ENCODE results near the gene PLXND1.

PLXND1 gene

DNA sequence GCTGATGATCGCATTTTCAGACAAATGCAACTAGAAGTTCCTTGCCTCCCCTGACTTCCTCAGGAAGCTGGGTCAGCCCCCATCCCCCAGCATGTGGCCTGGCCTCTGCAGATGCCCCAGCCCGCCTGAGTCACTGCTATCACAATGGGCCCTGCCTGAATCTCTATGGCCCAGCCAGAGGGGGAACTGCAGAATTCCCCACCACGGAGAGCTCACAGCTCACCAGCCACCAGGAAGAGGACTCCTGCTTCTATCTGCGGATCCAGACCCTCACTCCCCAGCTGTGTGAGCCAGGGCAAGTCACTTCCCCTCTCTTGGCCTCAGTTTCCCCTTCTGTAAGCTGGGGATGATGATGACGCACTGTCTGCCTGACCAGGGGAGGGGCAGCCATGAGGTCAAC, 6.9 kb downstream of the PLXND1 start:
- no peak for DNase-seq

DNA sequence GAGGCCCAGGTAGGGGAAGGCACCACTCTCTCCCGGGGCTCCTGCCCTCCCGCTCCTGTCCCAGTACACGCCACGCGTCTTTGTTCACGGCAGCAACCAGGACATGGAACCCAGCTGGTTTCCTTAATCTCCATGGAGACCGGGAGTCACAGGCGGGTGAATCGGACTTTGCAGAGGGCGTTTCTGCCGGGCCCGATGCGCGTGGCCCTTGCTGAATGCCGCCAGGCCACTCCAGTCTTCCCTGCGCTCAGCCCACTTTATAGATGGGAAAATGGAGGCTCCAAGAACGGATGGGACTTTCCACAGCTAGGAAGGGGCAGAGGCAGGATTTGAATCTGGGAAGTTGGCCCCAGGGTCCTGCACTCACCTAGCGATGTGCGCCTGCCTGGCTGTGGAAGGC, 7.4 kb downstream of the PLXND1 start:
- DNase-seq, result no peak

DNA sequence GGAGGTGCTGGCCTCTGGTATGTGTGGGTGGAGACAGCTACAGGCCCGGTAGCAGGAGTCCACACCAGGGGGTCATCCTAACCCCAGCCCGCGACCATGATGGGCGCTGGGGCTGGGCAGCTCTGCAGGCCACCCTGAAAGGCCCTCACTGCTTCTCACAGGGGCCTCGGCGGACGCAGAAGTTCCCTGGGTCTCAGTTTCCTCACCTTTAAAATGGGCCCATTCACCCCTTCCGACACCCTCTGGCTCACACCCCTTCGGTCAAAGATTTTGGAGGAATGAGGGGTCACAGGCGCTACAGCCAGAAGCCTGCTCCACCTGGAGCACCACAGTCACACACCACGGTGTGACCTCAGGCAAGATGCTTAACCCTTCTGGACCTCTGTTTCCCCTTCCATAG, 8.0 kb downstream of the PLXND1 start:
- no peak for DNase-seq

DNA sequence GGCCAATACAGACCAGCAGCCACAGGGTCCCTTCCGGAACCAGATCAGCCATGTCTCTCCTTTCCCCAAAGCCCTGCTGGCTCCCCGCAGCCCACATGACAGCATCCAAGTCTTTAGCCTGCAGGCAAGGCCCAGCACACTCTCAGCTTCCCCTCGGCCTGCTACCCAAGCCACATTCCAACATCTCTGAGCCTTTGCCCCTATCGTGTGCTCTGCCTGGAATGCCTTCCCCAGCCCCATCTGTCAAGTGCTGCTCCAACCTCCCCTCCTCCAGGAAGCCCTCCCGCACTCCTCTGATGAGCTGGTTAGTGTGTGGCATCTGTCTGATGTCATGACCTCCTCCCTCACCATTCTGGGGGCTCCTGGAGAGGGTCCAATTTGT, 8.5 kb downstream of the PLXND1 start:
- no peak for DNase-seq

DNA sequence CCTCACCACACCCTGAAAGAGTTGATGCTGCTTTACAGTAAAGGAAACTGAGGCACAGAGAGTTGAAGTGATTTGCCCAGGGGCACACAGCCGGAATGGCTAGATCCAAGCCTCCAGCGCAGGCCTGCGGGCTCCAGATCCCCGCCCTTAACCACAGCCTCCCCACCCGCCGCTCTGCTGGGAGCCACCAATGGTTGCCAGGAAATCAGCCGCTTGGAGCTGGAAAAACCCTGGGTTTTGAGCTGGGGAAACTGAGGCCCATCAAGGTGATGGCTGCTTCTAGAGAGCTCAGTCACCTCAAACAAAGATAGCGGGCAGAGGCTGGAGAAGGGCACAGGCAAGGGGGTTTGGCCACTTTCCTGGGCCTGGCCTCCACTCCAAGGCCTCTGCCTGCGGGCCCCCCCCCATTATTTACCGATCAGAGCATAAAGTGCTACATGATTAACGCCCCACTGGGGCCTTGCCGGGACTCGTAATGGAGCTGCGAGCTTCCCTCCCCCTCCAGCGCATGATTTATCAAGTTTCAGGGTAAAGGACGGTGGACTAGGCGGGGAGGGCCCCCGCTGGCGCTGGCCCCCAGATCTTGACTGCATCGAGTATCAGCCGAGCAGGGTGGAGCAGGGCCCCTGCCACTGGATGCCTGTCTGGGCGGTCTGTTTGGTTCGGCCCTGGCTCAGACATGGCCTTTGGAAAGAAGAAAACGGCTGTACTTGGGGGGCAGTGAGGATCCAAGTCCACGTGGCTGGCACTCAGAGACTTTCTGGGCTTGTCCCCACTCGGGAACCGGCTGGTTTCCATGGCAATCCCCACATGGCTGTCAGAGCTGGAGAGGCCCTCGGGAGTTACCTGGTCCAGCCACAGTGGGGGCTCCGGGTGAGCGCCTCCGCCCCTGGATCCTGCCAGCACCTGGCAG, 9.1 kb downstream of the PLXND1 start:
- DNase-seq, result no peak

DNA sequence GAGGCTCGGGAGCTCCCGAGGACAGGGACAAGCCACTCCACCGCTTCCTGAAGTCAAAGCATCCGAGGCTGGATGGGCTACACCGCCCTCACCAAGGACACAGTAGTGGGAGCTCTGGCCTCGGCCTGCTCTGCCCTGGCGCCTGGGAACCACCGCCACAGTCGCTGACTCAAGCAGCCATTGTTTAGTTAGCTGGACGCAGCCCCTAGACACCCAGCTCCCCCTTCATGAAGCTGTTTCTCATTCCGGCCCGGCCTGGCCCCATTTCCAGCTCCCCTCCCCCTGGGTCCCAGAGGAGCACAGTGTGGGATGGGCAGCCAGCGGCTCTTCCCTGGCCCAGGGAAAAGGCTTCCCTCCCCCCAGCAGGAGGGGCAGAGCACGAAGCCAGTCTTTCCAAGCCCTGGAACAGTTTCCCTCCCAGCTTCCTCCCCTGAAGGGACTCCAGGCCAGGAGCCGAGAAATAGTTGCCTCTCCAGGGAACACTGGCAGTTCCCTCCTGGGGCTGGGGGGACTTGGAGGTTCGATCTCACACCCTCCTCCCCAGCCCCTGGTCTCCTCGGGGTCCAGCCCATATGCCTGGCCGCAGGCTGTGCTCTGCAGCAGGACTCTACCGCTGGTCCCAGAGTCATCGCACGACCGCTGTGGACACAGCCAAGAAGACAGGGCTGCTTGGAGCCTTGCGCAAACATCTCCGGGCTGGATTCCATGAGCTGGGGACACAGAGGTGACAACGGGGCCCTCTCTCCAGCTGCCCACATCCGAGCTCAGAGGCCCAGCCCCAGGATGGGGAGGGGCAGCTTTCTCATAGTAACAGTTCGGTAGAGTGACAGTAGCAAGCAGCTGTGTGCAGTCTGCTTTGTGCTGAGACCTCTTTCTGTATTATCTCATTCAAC, 10.0 kb downstream of the PLXND1 start:
- DNase-seq, result peak; percentile 53

DNA sequence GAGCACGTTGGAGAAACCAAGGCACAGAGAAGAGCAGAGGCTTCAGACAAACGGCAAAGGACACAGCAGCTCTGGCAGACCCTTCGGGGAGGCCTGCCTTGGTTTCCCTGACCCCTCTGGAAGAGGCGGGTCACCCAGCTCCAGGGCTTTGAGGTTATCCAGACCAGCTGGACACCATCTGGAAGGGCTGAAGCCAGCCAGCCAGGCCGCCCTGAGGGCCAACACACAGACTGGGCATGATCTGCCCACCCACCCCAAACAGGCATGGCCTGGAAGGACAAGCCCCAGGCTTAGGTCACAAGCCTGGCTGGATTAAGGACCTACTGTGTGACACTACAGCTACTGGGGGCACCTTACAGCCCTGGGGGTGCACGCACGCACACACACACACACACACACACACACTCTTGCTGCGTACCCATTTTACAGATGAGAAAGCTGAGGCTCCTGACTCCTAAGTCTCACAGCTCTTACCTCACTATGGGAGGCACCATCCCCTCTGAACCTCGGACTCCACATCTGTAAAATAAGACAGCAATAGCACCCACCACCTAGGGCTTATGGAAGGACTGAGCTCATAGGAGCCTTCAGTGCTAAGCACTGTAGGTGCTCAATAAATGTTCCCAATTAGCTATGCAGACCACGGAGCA, 10.8 kb downstream of the PLXND1 start:
- no peak for DNase-seq

DNA sequence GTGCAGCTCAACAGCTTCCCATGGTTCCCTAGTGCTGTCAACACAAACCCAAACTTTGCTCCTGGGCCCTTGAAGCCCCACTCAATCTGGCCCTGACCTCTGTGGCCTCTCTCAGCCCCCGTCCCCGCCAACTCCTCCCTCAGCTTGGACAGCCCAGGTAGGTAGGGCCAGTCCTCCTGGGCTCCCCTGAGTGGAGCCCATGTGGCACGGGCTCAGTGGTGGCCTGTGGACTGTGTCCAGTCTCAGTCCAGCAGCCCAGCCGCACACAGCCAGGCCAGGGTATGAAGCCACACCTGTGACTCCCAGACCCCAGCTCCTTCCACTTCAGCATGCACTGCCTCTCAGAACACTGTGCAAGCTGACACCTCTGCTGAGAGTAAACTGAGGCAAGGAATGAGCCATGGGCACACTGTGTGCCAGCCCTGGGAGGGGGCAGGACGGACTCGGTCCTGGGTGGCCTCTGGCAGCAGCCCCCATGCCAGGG, 11.5 kb downstream of the PLXND1 start:
- no peak for DNase-seq

DNA sequence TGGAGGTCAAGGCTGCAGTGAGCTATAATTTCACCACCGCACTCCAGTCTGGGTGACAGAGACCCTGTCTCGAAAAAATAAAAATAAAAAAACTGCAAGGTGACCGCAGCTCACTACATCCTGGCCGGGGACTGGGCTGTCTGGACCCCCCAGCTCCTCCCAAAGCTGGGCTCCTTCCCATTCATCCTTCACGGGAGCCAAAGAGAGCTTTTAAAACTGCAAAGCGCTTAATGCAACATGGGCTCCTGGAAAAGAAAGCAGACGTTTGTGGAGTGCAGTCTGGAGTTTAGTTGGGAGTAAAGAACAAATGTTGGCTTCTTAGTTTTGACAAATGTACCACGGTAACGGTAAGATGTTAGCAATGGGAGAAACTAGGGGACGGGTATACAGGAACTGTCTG, 12.1 kb downstream of the PLXND1 start:
- DNase-seq, result no peak

DNA sequence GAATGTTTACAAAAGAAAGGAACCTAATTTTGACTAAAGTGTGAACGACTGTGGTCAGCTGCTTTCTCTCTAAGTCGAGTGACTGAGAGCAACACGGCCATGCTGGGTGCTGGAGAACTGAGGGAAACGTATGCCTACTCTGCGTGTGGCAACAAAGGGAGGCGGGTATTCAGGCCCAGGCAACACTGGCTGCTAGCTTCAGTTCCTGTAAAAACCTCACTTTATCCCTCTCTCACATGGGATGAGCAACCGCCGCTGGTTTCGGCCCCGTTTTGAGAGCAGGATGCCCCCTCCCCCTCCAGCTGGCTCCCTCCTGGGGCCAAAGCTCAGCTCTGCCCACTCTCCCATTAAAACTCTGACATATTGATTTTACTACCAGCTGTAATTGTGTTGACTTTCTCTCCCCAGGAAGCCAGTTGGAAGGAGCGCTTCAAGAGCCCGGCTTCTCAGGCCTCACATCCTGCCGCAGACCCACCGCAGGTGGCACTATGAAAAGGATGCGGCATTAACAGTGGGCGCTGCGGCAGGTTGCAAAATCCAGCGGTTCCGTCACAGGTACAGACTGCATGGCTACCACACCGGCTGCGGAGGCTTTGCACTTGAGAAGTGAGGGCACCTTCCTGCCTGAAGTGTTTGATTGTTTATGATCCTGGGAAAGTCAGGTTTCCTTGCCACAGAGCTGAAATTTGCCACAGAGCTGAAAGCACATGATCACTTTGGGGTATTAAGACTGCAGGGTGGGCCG, 12.7 kb downstream of the PLXND1 start:
- no peak for DNase-seq

DNA sequence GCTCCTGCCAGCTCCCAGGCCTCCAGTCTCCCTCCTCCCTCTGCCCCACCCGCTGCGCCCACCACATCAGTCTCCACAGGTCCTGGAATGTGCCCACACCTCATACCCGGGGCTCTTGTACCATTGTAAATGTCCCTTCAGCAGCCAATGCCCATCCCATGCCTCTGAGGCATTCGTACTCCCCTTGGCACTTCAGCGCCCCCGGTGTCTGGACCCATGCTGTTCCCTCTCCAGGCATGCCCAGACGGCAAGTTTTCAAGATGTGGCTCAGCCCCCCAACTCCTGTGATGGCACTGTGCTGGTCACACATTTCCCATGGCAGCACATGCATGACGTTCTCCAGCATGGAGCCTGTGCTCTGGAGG, 13.3 kb downstream of the PLXND1 start:
- DNase-seq, result no peak

DNA sequence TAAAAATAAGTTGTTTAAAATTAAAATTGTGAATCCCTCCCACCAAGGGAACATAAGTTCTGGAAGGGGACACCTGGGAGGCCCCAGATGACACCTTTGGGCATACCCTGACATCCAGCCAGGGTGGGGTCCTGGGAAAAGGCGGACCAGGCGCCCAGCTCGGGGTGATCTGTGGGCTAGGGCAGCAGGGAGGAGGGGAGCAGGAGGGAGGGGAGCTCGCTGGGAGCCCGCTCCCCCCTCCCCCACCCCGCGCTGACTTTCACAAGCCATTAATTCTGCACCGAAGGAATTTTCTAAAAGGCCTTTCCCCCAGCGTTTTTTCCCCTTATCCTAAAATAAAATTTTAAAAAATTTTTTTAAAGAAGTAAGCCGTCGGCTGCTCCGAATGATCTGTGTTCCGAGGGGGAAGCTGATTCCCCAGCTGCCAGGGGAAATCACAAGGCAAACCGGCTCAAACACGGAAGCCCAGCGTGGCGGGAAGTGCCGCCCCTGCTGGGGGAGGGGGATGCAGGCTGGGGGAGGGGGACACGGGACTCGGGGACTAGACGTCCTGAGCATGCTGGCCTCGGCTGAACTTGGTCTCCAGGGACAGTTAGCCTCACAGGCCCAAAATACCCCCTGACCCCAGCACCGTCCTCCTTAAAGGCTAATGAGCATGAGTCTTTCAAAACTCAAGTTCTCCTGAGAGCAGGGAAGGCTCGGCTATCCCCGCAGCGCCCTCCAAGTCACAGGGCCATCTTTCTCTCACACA, 13.9 kb downstream of the PLXND1 start:
- no peak for DNase-seq

DNA sequence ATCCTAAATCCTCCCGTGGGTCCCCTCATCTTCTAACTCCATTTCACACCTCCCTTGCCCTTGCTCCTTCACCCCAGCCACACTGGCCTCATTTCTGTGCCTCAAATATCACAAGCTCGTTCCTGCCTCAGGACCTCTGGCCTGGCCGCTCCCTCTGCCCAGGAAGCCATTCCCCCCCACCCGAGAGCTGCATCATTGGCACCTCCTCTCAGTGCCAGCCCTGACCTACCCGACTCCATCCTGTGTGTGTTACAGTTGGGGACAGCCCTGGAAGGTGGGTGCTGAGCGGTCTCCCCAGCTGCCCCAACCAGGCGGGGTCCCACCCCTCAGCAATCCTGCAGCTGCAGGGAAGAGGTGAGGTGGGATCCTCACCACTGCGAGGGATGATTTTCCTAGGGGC, 14.5 kb downstream of the PLXND1 start:
- no peak for DNase-seq

DNA sequence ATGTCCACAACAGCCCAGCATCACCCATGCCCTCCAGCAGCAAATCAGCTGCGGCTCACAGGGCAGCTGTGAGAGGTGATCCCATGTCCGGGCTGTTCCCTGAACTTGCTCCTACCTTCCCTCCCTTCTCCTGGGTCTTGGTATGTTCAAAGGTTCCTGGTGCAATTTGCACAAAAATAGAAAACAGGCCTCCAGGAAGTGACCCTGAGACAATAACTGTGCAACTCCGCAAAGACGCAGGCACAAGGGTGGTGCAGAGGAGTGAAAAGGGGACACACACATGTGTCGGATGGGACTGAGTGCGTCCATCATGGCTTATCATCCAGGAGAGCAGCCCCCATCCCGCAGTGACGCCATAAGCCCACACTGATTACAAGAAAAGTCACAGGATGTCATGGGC, 16.3 kb downstream of the PLXND1 start:
- no peak for DNase-seq

DNA sequence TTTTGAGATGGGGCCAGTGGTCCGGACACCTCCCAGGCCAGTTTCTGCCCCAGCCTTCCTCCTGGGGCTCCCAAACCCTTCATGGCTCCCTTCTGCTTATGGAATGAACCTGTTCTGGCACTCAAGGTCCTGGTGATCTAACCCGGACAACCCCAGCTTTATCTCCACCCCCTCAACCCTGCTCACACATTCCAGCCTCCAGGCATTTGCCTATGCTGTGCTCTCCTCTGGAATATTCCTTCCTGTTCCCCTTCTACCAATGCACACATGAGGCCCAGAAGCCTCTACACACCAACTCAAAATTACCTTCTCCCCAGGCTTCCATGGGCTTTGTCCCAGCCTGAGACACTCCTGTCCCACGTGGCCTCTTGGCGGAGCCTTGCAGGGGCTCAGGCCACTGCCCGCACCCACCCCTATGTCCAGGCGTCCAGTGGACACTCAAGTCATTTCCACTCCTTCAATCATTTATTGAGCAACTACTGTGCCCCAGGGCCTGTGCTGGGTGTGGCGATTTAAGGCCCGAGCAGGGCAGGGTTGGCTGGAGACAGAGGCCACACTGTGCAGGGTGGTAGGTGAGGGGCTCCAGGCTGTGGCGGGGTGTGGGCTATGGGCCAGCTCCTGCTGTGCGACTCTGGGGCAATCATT, 18.8 kb downstream of the PLXND1 start:
- no peak for DNase-seq

DNA sequence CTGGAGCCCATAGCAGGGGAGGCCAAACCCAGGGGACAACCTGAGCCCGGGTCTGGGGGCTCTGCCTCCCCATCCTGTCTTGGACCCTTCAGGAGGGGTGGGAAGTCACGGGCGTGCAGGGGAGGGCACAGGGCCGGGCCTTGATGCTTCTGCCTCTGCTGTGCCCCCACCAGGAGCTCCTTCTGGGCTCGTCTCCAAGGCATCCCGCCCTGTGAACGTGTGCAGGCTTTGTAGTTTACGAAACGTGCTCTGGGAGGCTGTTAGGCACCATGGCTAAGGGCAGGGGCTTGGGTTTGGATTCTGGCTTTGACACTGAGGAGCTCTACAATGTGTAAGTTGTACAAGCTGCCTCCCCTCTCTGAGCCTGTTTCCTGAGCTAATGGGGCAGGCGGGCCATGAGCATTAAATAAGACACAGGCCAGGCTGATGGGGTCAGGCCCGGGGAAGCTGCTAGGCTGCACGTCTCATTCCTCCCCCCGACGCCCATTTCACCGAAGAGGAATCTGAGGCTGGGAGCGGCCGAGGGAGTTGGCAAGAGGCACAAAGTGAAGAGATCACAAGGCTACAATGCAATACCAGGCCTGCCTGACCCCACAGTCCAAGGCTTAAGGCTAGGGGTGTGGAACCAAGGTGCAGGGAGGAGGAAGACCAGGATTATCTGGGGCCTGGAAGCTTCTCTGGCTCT, 19.6 kb downstream of the PLXND1 start:
- no peak for DNase-seq

DNA sequence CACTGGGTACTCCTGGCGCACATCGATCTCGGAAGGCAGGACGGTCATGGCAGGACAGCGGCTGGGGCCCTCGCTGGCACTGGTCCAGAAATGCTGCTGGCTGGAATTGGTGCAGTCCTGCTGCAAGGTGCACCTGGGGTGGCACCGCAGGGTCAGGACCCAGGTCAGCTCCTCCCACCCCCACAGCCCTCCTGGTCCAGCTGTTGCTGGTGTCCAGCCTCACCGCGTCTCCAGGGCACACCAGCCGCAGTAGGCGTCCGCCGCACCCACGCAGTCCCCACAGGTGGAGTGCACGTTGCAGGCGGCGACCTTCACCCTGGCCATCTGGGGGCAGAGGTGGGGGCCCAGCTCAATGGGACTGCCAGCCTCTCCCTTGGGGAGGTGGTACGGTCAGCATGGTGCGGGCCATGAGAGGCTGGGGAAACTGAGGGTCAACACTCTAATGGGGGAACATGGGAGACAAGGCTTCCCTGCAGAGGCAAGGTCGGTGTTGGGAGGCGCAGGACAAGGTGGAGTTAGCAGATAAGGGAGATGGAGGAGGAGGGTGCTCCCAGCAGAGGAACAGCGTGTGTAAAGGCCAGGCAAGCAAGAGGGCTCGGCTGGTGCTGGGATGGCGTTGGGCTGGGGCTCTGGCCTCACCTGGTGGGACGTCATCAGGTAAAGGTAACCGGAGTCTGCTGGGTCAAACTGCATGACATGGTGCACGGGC, 20.4 kb downstream of the PLXND1 start:
- DNase-seq, result no peak

DNA sequence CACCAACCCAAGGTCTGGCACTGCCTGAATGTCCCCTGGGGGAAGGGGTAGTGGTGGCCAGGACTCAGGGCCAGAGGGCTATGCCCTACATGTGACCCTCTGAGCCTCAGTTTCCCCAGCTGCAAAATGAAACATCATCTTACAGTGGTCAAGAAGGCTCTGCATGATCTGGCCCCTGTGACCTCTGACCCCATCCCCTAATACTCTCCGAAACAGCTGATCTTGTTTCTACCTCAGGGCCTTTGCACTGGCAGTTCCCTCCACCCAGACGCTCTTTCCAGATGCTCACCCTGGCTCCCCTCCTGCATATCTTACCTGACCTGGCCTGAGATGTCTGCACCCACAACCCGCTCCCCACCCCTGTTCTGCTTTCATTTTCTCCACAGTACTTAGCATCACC, 21.8 kb downstream of the PLXND1 start:
- no peak for DNase-seq

DNA sequence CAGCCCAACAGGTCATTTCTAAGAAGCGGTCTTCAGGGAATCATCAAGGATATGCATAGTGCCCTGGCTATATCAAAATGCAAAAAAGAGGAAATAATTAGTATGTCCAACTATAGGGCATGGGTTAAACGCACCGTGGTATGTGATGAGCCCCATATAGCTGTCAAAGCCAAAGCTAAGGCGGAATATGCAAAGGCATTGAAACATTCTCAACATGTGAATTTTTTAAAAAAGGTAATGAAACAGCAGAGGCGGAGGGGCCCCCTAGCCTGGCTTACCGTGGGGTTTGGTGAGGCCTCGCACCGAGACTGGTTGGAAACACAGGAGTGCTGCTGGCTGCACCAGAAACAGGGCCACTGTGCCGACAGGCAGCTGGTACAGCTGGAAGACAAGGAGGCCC, 23.2 kb downstream of the PLXND1 start:
- DNase-seq, result no peak

DNA sequence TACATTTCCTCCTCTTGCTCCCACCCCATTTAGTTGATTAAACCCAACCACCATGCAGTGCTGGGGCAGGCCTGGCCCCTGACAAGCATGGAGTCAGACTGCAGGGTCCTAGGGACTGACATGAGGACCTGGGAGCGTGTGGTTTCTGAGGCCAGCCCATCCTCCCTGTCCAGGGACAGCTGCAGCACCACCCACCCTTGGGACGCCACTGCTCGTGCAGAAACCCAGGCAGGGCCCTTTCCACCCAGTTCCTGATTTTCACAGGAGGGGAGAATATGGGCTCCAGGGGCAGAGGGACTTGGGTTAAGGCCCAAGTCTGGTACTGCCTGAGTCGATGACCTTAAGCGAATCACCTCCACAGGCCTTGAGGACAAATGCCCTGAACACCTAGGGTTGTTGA, 23.7 kb downstream of the PLXND1 start:
- no peak for DNase-seq

All from kidney glomerular epithelial cell (primary cell).